ENCODE data around the gene DOLPP1.
A peak's percentile ranks its signal among the peaks of the same experiment; 100 is the strongest.
"Not testable (repeated sequence)": the region's sequence is repeated elsewhere in the genome, so short reads cannot be mapped to it uniquely, and the experiment has no call there.

Gene DOLPP1

GRCh38 chr9:129080601-129081387 is at the start of gene DOLPP1:
Gene DOLPP1 (plus strand): TSS chr9:129081111. CDS start chr9:129081132, 21 bp downstream.
- peak; percentile 99 for DNase-seq

GRCh38 chr9:129031514-129031913 is 49.4 kb upstream of the DOLPP1 start:
- DNase-seq: no peak

GRCh38 chr9:129032541-129033159 is 48.3 kb upstream of the DOLPP1 start:
- no peak for DNase-seq

GRCh38 chr9:129033216-129033615 is 47.7 kb upstream of the DOLPP1 start:
- no peak for DNase-seq

GRCh38 chr9:129035838-129036237 is 45.1 kb upstream of the DOLPP1 start:
- not testable (repeated sequence) for DNase-seq

GRCh38 chr9:129036241-129036922 is 44.5 kb upstream of the DOLPP1 start, which contains the start of gene MIGA2:
Gene MIGA2 (plus strand): TSS chr9:129036626. CDS start chr9:129040595, 3,969 bp downstream.
- DNase-seq: peak; percentile 95

- no peak for DNase-seq
Observed at GRCh38 chr9:129036923-129037766, 43.8 kb upstream of the DOLPP1 start.

- DNase-seq: no peak
Observed at GRCh38 chr9:129037767-129038098, 43.2 kb upstream of the DOLPP1 start.

- no peak for DNase-seq
Observed at GRCh38 chr9:129038109-129038852, 42.6 kb upstream of the DOLPP1 start.

GRCh38 chr9:129040113-129040643 is 40.7 kb upstream of the DOLPP1 start:
- no peak for DNase-seq

- no peak for DNase-seq
Observed at GRCh38 chr9:129042016-129042415, 38.9 kb upstream of the DOLPP1 start.

- no peak for DNase-seq
Observed at GRCh38 chr9:129052592-129052991, 28.3 kb upstream of the DOLPP1 start.

GRCh38 chr9:129053020-129053419 is 27.9 kb upstream of the DOLPP1 start:
- no peak for DNase-seq

GRCh38 chr9:129054163-129054851 is 26.6 kb upstream of the DOLPP1 start:
- no peak for DNase-seq

- no peak for DNase-seq
Observed at GRCh38 chr9:129058965-129059795, 21.7 kb upstream of the DOLPP1 start.

- no peak for DNase-seq
Observed at GRCh38 chr9:129059796-129060785, 20.8 kb upstream of the DOLPP1 start.

- DNase-seq: no peak
Observed at GRCh38 chr9:129060991-129061390, 19.9 kb upstream of the DOLPP1 start.

GRCh38 chr9:129063061-129063460 is 17.9 kb upstream of the DOLPP1 start:
- DNase-seq: no peak

GRCh38 chr9:129064499-129064908 is 16.4 kb upstream of the DOLPP1 start:
- no peak for DNase-seq

All from activated CD4-positive, alpha-beta T cell treated with anti-CD3 and anti-CD28 coated beads for 48 hours (primary cell).